OCI-LY1 (cell line): ENCODE results near the gene MYBPC1.
A peak's percentile ranks its signal among the peaks of the same experiment; 100 is the strongest.

ENCODE experiments used
- H2AFZ ChIP-seq: fragments of 200-600 bp; sonication (generic), shearing (Covaris generic); 2 replicates; pipeline ENCODE4 v1.6.0; 2014; ENCODE audit warnings: antibody characterized with exemption, mild to moderate bottlenecking, low read length
- H3F3A ChIP-seq: fragments of 200-600 bp; sonication (generic), shearing (Covaris generic); 2 replicates; pipeline ENCODE4 v1.6.0; 2014; ENCODE audit warnings: mild to moderate bottlenecking, antibody characterized with exemption, low read length, moderate library complexity; ENCODE audit not compliant: insufficient read depth
- H3K27ac ChIP-seq: fragments of 200-600 bp; sonication (generic); 2 replicates; pipeline ENCODE4 v1.5.1; 2014; ENCODE audit warnings: low read length, mixed run types, mild to moderate bottlenecking, low read depth; ENCODE audit not compliant: poor library complexity, severe bottlenecking
- H3K27me3 ChIP-seq: fragments of 200-600 bp; sonication (generic); 2 replicates; pipeline ENCODE4 v1.6.0; 2014; ENCODE audit warnings: antibody characterized with exemption, mild to moderate bottlenecking, low read length, moderate library complexity; ENCODE audit not compliant: insufficient read depth
- H3K36me3 ChIP-seq: fragments of 200-600 bp; sonication (generic); 2 replicates; pipeline ENCODE4 v1.6.1; 2014; ENCODE audit warnings: mild to moderate bottlenecking, antibody characterized with exemption, low read length, moderate library complexity, mixed read lengths; ENCODE audit not compliant: insufficient read depth
- H3K4me1 ChIP-seq: fragments of 200-600 bp; sonication (generic); 2 replicates; pipeline ENCODE4 v1.5.1; 2014; ENCODE audit warnings: mild to moderate bottlenecking, low read length, moderate library complexity; ENCODE audit not compliant: insufficient read depth, severe bottlenecking
- H3K4me2 ChIP-seq: fragments of 200-600 bp; sonication (generic), shearing (Covaris generic); 2 replicates; pipeline ENCODE4 v1.6.1; 2014; ENCODE audit warnings: low read length
- H3K4me3 ChIP-seq: fragments of 200-600 bp; sonication (generic); 2 replicates; pipeline ENCODE4 v1.5.1; 2014; ENCODE audit warnings: low read length, low read depth, mild to moderate bottlenecking, mixed read lengths; ENCODE audit not compliant: poor library complexity, severe bottlenecking
- H3K79me2 ChIP-seq: fragments of 200-600 bp; shearing (Covaris generic); 2 replicates; pipeline ENCODE4 v1.6.1; 2016; ENCODE audit warnings: mixed run types, low read length, mixed read lengths; ENCODE audit not compliant: insufficient read depth
- H3K9ac ChIP-seq: fragments of 200-600 bp; sonication (generic), shearing (Covaris generic); 2 replicates; pipeline ENCODE4 v1.6.1; 2014; ENCODE audit warnings: mild to moderate bottlenecking, low read length, mixed read lengths
- H3K9me2 ChIP-seq: fragments of 200-600 bp; sonication (generic), shearing (Covaris generic); 2 replicates; pipeline ENCODE4 v1.6.1; 2014; ENCODE audit warnings: low read depth, mild to moderate bottlenecking, low read length, mixed read lengths
- H3K9me3 ChIP-seq: fragments of 200-600 bp; shearing (Covaris generic); 2 replicates; pipeline ENCODE4 v1.6.1; 2014; ENCODE audit warnings: low read length, mixed read lengths
- H4K20me1 ChIP-seq: fragments of 200-600 bp; sonication (generic), shearing (Covaris generic); 2 replicates; pipeline ENCODE4 v1.6.0; 2016; ENCODE audit warnings: mild to moderate bottlenecking, low read length; ENCODE audit not compliant: insufficient read depth
- EZH2 ChIP-seq: fragments of 200-600 bp; sonication (generic), shearing (Covaris generic); IDR thresholded peaks from 2 replicates; pipeline ENCODE4 v1.8.0; 2017; ENCODE audit warnings: borderline replicate concordance, mixed run types, mild to moderate bottlenecking, antibody characterized with exemption, low read length, moderate library complexity, mixed read lengths
- TF ChIP-seq, protein P1 (sequence below): fragments of 200-600 bp; sonication (generic), shearing (Covaris generic); IDR thresholded peaks from 2 replicates; pipeline ENCODE4 v1.5.1; 2017; ENCODE audit warnings: mild to moderate bottlenecking, antibody characterized with exemption, low read length, moderate library complexity, mixed read lengths

The MYBPC1 gene

DNA sequence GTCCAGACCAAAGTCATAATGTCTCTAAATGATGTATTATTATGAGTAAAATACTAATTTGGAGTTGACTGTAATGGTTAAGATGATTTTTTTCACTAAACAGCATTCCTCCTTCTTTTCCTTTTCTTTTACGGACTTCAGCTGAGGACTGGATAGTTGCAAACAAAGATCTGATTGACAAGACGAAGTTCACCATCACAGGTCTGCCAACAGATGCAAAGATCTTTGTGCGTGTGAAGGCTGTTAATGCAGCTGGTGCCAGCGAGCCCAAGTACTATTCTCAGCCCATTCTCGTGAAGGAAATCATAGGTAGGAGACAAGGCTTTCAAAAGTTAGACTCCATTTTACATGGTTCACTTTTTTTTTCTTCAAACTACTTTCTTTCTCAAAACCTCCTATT is 72.8 kb downstream of the MYBPC1 start:
- no peaks in the 10 kb centered on the region for H3K79me2 ChIP-seq
- H3K27ac ChIP-seq, result no peak overlapping the region
- H4K20me1 ChIP-seq, result no peaks in the 10 kb centered on the region
- no peaks in the 10 kb centered on the region for H3K27me3 ChIP-seq
- no peak overlapping the region for H3K9ac ChIP-seq
- H3K9me2 ChIP-seq, result no peaks in the 10 kb centered on the region
- H3K4me2 ChIP-seq, result no peak overlapping the region; the same call in 1 of the 2 replicates
- H2AFZ ChIP-seq, result no peak overlapping the region
- H3F3A ChIP-seq, result no peaks in the 10 kb centered on the region
- H3K4me3 ChIP-seq, result no peak overlapping the region
- no peaks in the 10 kb centered on the region for H3K9me3 ChIP-seq
- peaks cover 62% of the 10 kb centered on the region for H3K4me1 ChIP-seq
- TF ChIP-seq EZH2, result no peak
- TF ChIP-seq, protein P1, sequence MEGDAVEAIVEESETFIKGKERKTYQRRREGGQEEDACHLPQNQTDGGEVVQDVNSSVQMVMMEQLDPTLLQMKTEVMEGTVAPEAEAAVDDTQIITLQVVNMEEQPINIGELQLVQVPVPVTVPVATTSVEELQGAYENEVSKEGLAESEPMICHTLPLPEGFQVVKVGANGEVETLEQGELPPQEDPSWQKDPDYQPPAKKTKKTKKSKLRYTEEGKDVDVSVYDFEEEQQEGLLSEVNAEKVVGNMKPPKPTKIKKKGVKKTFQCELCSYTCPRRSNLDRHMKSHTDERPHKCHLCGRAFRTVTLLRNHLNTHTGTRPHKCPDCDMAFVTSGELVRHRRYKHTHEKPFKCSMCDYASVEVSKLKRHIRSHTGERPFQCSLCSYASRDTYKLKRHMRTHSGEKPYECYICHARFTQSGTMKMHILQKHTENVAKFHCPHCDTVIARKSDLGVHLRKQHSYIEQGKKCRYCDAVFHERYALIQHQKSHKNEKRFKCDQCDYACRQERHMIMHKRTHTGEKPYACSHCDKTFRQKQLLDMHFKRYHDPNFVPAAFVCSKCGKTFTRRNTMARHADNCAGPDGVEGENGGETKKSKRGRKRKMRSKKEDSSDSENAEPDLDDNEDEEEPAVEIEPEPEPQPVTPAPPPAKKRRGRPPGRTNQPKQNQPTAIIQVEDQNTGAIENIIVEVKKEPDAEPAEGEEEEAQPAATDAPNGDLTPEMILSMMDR, result no peak
- H3K36me3 ChIP-seq, result no peaks in the 10 kb centered on the region

DNA sequence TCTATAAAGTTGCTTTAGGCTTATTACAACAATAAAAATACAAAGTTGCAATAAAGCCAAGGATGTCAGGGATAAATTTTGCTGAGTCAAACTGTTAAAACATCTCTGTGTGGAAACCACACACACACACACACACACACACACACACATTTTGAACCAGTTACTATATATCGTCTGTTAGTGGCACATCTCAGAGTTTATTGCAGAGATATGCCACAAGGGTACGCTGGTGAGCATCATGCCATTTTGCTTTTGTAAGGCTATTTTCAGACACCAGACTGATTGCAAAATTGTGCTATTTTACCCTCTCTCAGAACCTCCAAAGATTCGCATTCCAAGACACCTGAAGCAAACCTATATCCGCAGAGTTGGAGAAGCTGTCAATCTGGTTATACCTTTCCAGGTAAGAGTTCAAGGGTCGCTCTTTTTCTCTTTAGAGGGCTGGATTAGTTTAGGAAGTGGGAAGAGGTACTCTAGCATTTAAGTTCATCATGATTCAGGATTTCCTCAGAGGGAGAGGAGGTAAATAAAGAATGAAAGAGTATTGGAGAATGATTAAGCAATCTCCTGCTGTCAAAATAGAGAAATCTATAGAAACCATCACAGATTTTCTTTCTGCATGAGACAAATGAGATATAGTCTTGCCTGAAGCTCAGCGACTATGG is 75.4 kb downstream of the MYBPC1 start:
- peak overlapping the region; percentile 61 for H3K27ac ChIP-seq
- H3F3A ChIP-seq, result no peaks in the 10 kb centered on the region
- H3K9me3 ChIP-seq, result no peaks in the 10 kb centered on the region
- H3K9me2 ChIP-seq, result no peaks in the 10 kb centered on the region
- no peak overlapping the region for H3K4me3 ChIP-seq
- H2AFZ ChIP-seq, result no peak overlapping the region
- no peaks in the 10 kb centered on the region for H3K36me3 ChIP-seq
- no peaks in the 10 kb centered on the region for H4K20me1 ChIP-seq
- no peaks in the 10 kb centered on the region for H3K27me3 ChIP-seq
- no peaks in the 10 kb centered on the region for H3K79me2 ChIP-seq
- H3K9ac ChIP-seq, result no peak overlapping the region
- peak overlapping the region; percentile 21; the same call in 1 of the 2 replicates for H3K4me2 ChIP-seq
- TF ChIP-seq, protein P1, result peak; percentile 86
- no peak for TF ChIP-seq EZH2
- peaks cover 62% of the 10 kb centered on the region for H3K4me1 ChIP-seq

DNA sequence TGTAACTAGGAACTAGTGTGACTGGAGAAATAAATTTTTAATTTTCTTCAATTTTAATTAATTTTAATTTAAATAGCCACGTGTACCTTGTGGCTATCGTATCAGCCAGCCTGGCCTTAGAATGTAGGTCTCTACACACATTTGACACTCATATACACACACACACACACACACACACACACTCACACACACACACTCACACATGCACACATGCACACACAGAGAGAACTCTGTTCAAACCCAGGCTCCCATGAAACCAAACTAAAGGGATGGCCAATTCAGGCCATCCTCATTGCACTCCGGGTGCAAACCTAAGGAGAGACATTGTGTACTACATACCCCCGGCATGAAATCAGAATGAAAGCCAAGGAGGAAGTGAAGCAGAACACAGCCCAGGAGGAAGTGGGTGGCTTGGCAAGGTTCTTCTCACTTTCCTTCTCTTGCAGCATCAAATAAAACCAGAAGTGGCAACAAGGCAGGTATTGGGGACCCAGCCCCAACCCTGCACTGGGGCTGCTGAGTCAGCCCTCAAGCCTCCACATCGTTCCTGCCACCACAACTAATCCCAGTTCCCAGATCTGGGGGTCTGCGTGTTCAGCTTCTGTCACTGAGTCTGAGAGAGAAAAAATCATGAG is 76.5 kb downstream of the MYBPC1 start:
- no peak overlapping the region for H2AFZ ChIP-seq
- no peaks in the 10 kb centered on the region for H3K27me3 ChIP-seq
- TF ChIP-seq, protein P1, result no peak
- TF ChIP-seq EZH2, result no peak
- H3K4me3 ChIP-seq, result no peak overlapping the region
- peaks cover 53% of the 10 kb centered on the region for H3K4me1 ChIP-seq
- H4K20me1 ChIP-seq, result no peaks in the 10 kb centered on the region
- no peaks in the 10 kb centered on the region for H3K79me2 ChIP-seq
- H3K9ac ChIP-seq, result peak overlapping the region; percentile 17; the same call in 1 of the 2 replicates
- peak overlapping the region; percentile 61 for H3K27ac ChIP-seq
- H3K4me2 ChIP-seq, result peak overlapping the region; percentile 14
- no peaks in the 10 kb centered on the region for H3K36me3 ChIP-seq
- no peaks in the 10 kb centered on the region for H3K9me3 ChIP-seq
- no peaks in the 10 kb centered on the region for H3K9me2 ChIP-seq
- no peaks in the 10 kb centered on the region for H3F3A ChIP-seq
